Measurements from ENCODE around the gene CCDC85C. TPM values are rescaled to one million over a fixed set of nuclear protein-coding genes. Genes with fewer than 3 reads are reported as not detected.

Gene CCDC85C
- total and polyA plus RNA-seq, 2 experiments from 2014 or later = 4.5 to 24.9 TPM

DNA sequence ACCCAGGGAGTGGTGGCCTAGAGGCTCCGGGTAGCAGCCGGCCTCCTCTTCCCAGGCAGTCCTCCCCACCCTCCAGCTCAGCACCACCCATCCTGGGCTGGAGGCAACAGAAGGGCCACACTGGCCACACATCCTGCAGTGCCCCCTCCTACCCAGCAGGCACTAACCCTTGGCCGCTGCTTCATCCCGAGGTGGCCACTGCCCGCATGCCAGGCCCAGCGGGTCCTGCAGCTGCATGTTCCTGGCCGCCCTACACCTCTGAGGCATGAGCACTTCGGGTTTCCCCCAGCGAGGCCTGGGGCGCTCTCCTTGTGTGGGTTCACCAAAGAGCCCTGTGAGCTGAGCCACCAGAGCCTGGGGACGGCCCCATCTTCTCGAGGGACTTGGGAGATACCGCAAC, 61.4 kb downstream of the CCDC85C start (continued):
- TF ChIP-seq ZNF462 (CRISPR knock-in tag; IDR thresholded peaks at IDR 0.05) = no peak
- TF ChIP-seq STAT1 (IDR thresholded peaks at IDR 0.05; ENCODE audit: unreplicated experiment) = no peak
- no peak for TF ChIP-seq ZNF114 (CRISPR knock-in tag; IDR thresholded peaks at IDR 0.05)
- TF ChIP-seq EZH2 (IDR thresholded peaks at IDR 0.05; ENCODE audit: low read depth, unreplicated experiment) = no peak
- TF ChIP-seq, protein P1, sequence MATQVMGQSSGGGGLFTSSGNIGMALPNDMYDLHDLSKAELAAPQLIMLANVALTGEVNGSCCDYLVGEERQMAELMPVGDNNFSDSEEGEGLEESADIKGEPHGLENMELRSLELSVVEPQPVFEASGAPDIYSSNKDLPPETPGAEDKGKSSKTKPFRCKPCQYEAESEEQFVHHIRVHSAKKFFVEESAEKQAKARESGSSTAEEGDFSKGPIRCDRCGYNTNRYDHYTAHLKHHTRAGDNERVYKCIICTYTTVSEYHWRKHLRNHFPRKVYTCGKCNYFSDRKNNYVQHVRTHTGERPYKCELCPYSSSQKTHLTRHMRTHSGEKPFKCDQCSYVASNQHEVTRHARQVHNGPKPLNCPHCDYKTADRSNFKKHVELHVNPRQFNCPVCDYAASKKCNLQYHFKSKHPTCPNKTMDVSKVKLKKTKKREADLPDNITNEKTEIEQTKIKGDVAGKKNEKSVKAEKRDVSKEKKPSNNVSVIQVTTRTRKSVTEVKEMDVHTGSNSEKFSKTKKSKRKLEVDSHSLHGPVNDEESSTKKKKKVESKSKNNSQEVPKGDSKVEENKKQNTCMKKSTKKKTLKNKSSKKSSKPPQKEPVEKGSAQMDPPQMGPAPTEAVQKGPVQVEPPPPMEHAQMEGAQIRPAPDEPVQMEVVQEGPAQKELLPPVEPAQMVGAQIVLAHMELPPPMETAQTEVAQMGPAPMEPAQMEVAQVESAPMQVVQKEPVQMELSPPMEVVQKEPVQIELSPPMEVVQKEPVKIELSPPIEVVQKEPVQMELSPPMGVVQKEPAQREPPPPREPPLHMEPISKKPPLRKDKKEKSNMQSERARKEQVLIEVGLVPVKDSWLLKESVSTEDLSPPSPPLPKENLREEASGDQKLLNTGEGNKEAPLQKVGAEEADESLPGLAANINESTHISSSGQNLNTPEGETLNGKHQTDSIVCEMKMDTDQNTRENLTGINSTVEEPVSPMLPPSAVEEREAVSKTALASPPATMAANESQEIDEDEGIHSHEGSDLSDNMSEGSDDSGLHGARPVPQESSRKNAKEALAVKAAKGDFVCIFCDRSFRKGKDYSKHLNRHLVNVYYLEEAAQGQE (IDR thresholded peaks at IDR 0.05; ENCODE audit: unreplicated experiment) = no peak
- TF ChIP-seq EZH2phosphoT487 (IDR thresholded peaks at IDR 0.05; ENCODE audit: unreplicated experiment) = no peak
- no peak for TF ChIP-seq JUNB (IDR thresholded peaks at IDR 0.05; ENCODE audit: unreplicated experiment)
- TF ChIP-seq POLR2AphosphoS5 (IDR thresholded peaks at IDR 0.05; ENCODE audit: low read depth) = no peak
